Fibroblast of lung (primary cell): ENCODE data around the gene FILIP1L. TPM values are rescaled to one million over a fixed set of nuclear protein-coding genes. Genes with fewer than 3 reads are reported as not detected.

ENCODE experiments used
- DNase-seq, 2 donors: peaks; one replicate each; pipeline versions ENCODE4 v3.0.0 to v3.0.0-alpha.2; 2010; ENCODE audit warnings: low read depth in 2 of 2
- H2AFZ ChIP-seq: 2 replicates; pipeline ENCODE4 v1.5.1; 2012; ENCODE audit warnings: low read length, control low read depth, inconsistent platforms
- H3K27ac ChIP-seq: 2 replicates; pipeline ENCODE4 v1.5.1; 2011; ENCODE audit warnings: low read length, control low read depth; ENCODE audit not compliant: insufficient read depth
- H3K27me3 ChIP-seq: 2 replicates; pipeline ENCODE4 v1.5.1; 2011; ENCODE audit warnings: mild to moderate bottlenecking, low read length; ENCODE audit not compliant: control insufficient read depth, insufficient read depth
- H3K36me3 ChIP-seq: 2 replicates; pipeline ENCODE4 v1.5.1; 2011; ENCODE audit warnings: low read length; ENCODE audit not compliant: control insufficient read depth, insufficient read depth
- H3K4me1 ChIP-seq: 2 replicates; pipeline ENCODE4 v1.5.1; 2011; ENCODE audit warnings: low read length; ENCODE audit not compliant: control insufficient read depth, insufficient read depth; ENCODE audit errors: extremely low read depth
- H3K4me2 ChIP-seq: 2 replicates; pipeline ENCODE4 v1.5.1; 2011; ENCODE audit warnings: low read length, control low read depth; ENCODE audit not compliant: insufficient read depth; ENCODE audit errors: extremely low read depth
- H3K4me3 ChIP-seq, 4 experiments: fragments of 200-600 bp in 1 of 4; sonication (generic) in 1 of 4; replicated peaks in 1 of 4; 2 replicates each; pipeline ENCODE4 v1.5.1; 2011 to 2016; ENCODE audit warnings: low read length in 4 of 4, low read depth in 3 of 4, mild to moderate bottlenecking in 3 of 4, control low read depth in 2 of 4, inconsistent platforms in 1 of 4, mixed read lengths in 1 of 4; ENCODE audit not compliant: insufficient read depth in 1 of 4; ENCODE audit errors: control extremely low read depth in 1 of 4
- H3K79me2 ChIP-seq: 2 replicates; pipeline ENCODE4 v1.5.1; 2012; ENCODE audit warnings: mild to moderate bottlenecking, low read length, inconsistent platforms; ENCODE audit not compliant: control insufficient read depth, insufficient read depth
- H3K9ac ChIP-seq: 2 replicates; pipeline ENCODE4 v1.5.1; 2011; ENCODE audit warnings: mild to moderate bottlenecking, low read length, control low read depth; ENCODE audit not compliant: insufficient read depth
- H3K9me3 ChIP-seq: 2 replicates; pipeline ENCODE4 v1.5.1; 2012; ENCODE audit warnings: low read depth, low read length; ENCODE audit not compliant: control insufficient read depth, insufficient read depth
- H4K20me1 ChIP-seq: 2 replicates; pipeline ENCODE4 v1.5.1; 2011; ENCODE audit warnings: low read length; ENCODE audit not compliant: control insufficient read depth, insufficient read depth; ENCODE audit errors: extremely low read depth
- EZH2 ChIP-seq: IDR thresholded peaks from 2 replicates; pipeline ENCODE4 v1.5.1; 2012; ENCODE audit warnings: low read length, control low read depth, mild to moderate bottlenecking; ENCODE audit errors: missing control alignments
- polyA plus RNA-seq, 2 donors: library from polyadenylated mRNA; depleted of rRNA in 1 of 2; stranded (reverse) in 1 of 2; unstranded in 1 of 2; fragments of >200 nt; gene quantifications; 2 replicates each; pipeline ENCODE4 v1.2.1, GENCODE V29; 2011 to 2012; ENCODE audit warnings: missing spikeins in 1 of 2
- total RNA-seq: library from RNA; depleted of rRNA; stranded (reverse); fragments of >200 nt; gene quantifications from 2 replicates; pipeline ENCODE4 v1.2.1, GENCODE V29; 2014
- TF ChIP-seq, protein P1 (sequence below), 2 donors: IDR thresholded peaks in 1 of 2; conservative IDR thresholded peaks in 1 of 2; 1 replicate in 1 of 2; 2 replicates in 1 of 2; pipeline ENCODE4 v1.5.1; 2011 to 2012; ENCODE audit warnings: low read length in 2 of 2, control low read depth in 1 of 2, inconsistent platforms in 1 of 2, low read depth in 1 of 2, mild to moderate bottlenecking in 1 of 2

FILIP1L gene
- total and polyA plus RNA-seq, 2 donors (not counting 1 experiment from before 2014, with no cell fraction given), result 92.8 to 126 TPM

DNA sequence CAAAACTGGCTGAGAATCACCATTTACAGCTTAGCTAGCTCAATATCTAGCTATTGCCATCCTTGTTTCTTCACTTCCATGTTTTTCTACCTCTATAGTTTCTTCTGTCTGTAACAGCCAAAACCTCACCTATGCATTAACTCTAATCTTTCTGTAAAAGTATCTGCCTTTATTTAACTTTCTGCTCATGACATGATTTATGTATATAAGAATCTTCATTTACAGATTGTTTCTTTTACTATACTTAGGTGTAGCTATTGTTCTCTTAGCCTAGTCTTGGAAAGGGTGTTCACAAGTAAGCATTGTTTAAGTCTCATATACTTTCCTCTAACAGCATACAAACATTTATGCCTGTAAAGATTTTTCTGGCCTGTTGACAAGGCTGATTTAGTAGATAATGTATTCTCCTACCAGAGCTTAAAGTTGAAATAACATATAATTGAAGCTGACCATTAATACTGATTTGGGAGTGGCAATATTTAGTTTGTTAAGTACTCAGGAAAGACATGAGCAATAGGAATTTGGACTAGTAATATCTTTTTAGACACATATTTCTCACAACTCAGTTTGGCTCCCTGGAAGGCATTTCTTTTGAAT, 9.4 kb downstream of the FILIP1L start:
- H3K79me2 ChIP-seq, result no peaks in the 10 kb centered on the region
- H3K9me3 ChIP-seq, result no peaks in the 10 kb centered on the region
- no peak for DNase-seq
- no peaks in the 10 kb centered on the region for H3K27me3 ChIP-seq
- no peak overlapping the region for H2AFZ ChIP-seq
- TF ChIP-seq, protein P1, sequence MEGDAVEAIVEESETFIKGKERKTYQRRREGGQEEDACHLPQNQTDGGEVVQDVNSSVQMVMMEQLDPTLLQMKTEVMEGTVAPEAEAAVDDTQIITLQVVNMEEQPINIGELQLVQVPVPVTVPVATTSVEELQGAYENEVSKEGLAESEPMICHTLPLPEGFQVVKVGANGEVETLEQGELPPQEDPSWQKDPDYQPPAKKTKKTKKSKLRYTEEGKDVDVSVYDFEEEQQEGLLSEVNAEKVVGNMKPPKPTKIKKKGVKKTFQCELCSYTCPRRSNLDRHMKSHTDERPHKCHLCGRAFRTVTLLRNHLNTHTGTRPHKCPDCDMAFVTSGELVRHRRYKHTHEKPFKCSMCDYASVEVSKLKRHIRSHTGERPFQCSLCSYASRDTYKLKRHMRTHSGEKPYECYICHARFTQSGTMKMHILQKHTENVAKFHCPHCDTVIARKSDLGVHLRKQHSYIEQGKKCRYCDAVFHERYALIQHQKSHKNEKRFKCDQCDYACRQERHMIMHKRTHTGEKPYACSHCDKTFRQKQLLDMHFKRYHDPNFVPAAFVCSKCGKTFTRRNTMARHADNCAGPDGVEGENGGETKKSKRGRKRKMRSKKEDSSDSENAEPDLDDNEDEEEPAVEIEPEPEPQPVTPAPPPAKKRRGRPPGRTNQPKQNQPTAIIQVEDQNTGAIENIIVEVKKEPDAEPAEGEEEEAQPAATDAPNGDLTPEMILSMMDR (conservative IDR thresholded peaks at IDR 0.05 in 1 of 2, IDR thresholded peaks at IDR 0.05 in 1 of 2; ENCODE audit: low read depth in 1 of 2, low read length in 2 of 2), result no peak
- TF ChIP-seq EZH2, result no peak
- H3K4me2 ChIP-seq, result no peak overlapping the region
- peaks cover 8% of the 10 kb centered on the region for H3K4me1 ChIP-seq
- H3K9ac ChIP-seq, result no peak overlapping the region
- no peaks in the 10 kb centered on the region for H3K36me3 ChIP-seq
- H4K20me1 ChIP-seq, result no peaks in the 10 kb centered on the region
- no peak overlapping the region for H3K4me3 ChIP-seq
- no peak overlapping the region for H3K27ac ChIP-seq

DNA sequence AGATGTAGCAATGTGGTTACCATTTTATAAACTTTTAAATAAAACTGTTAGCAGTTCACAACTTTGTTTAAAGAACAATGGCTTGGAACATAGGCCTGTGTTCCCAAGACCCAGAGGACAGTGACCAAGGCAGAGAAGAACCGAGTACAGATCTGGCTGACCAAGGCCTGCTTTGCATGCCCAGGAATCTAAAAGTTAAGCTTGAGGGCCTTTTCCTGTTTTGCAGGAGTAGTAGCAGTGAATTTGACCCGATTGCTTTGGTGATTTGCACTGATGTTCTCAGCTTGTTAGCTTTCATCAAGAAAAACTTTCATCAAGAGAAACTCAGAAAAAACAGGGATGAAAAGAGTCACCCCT, 9.9 kb downstream of the FILIP1L start:
- no peak overlapping the region for H3K4me2 ChIP-seq
- no peak overlapping the region for H3K4me3 ChIP-seq
- no peaks in the 10 kb centered on the region for H3K9me3 ChIP-seq
- no peaks in the 10 kb centered on the region for H4K20me1 ChIP-seq
- H3K79me2 ChIP-seq, result no peaks in the 10 kb centered on the region
- TF ChIP-seq, protein P1 (conservative IDR thresholded peaks at IDR 0.05 in 1 of 2, IDR thresholded peaks at IDR 0.05 in 1 of 2; ENCODE audit: low read depth in 1 of 2, low read length in 2 of 2), result no peak
- no peak for TF ChIP-seq EZH2
- H3K36me3 ChIP-seq, result no peaks in the 10 kb centered on the region
- H3K9ac ChIP-seq, result no peak overlapping the region
- no peaks in the 10 kb centered on the region for H3K27me3 ChIP-seq
- no peak overlapping the region for H3K27ac ChIP-seq
- DNase-seq, result no peak
- no peak overlapping the region for H2AFZ ChIP-seq
- H3K4me1 ChIP-seq, result peaks cover 8% of the 10 kb centered on the region

DNA sequence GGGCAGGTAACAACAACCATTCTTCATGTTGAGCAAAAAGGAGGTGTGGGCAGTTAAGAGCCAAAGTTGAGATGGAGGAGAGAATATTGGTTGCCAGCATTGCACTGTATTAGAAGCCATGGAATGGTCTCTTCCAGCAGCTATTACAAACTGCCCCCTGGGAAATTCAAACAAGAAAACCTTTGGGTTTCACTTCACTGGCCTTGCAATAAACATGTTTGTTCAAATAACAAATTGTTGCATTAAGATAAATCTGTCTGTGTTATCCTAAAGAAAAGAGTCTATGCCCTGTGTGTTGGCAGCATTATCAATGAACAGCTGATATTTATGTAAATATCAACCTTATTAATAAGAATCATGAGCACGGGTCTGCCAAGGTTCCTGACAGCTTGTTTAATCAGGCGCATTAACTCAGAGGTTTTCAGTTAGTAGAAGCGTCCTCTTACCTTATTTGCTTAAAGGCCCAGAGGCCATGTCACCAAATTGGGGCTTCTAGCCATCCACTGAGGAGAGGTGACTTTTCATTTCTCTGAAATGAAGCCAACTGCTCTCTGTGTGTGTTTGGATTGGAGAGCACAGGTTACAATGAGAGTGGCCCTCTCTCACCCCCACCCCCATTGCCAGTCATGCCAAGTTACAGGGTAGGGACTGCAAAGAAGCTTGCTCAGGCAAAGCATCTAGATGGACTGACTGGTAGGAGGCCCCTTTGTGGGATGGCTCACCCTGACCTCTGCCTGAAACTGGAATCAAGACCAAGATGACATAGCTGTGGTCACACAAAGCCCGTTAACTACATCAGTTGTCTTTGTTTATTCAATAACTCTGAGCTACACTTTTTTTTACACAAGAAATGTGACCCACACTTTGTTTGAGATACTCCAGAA, 10.5 kb downstream of the FILIP1L start:
- peaks cover 8% of the 10 kb centered on the region for H3K4me1 ChIP-seq
- H3K9me3 ChIP-seq, result no peaks in the 10 kb centered on the region
- H2AFZ ChIP-seq, result no peak overlapping the region
- H3K27me3 ChIP-seq, result no peaks in the 10 kb centered on the region
- H3K36me3 ChIP-seq, result no peaks in the 10 kb centered on the region
- TF ChIP-seq EZH2, result no peak
- TF ChIP-seq, protein P1 (conservative IDR thresholded peaks at IDR 0.05 in 1 of 2, IDR thresholded peaks at IDR 0.05 in 1 of 2; ENCODE audit: low read depth in 1 of 2, low read length in 2 of 2), result no peak
- H3K4me2 ChIP-seq, result no peak overlapping the region
- H3K79me2 ChIP-seq, result no peaks in the 10 kb centered on the region
- H3K9ac ChIP-seq, result no peak overlapping the region
- H3K27ac ChIP-seq, result no peak overlapping the region
- H4K20me1 ChIP-seq, result no peaks in the 10 kb centered on the region
- peak; percentile 89 to 90 for DNase-seq
- no peak overlapping the region for H3K4me3 ChIP-seq
